Sciatic nerve (tissue), 2 donors: ENCODE measurements around the gene PXMP4. TPM values are rescaled to one million over a fixed set of nuclear protein-coding genes. Genes with fewer than 3 reads are reported as not detected.

ENCODE experiments used
- ATAC-seq: fragments of 200-7000 bp; cut with Tn5 transposase; one replicate; pipeline ENCODE4 v1.9.1; 2020; ENCODE audit warnings: mild to moderate bottlenecking, moderate library complexity
- DNase-seq: peaks from one replicate; pipeline ENCODE4 v3.0.0-alpha.2; 2020; ENCODE audit warnings: low spot score
- intact Hi-C: fragments of 100-400 bp; cut with DNase I; formaldehyde crosslinking; loops from one replicate; pipeline ENCODE4 v1.14.2; 2022
- total RNA-seq: library from RNA; stranded (reverse); fragmentation: NEBNext Ultra II Directional; extraction: Animal tissue kit (Norgen Biotek cat#: 25700); gene quantifications from one replicate; pipeline ENCODE4 v1.2.1, GENCODE V29; 2021
- donor health status: DM: no; HTN: no; CAD: no.
- donor health status: DM: no; HTN: no; CAD: no.

PXMP4 gene
- total RNA-seq, 1 donor from 2014 or later: 9.3 TPM

DNA sequence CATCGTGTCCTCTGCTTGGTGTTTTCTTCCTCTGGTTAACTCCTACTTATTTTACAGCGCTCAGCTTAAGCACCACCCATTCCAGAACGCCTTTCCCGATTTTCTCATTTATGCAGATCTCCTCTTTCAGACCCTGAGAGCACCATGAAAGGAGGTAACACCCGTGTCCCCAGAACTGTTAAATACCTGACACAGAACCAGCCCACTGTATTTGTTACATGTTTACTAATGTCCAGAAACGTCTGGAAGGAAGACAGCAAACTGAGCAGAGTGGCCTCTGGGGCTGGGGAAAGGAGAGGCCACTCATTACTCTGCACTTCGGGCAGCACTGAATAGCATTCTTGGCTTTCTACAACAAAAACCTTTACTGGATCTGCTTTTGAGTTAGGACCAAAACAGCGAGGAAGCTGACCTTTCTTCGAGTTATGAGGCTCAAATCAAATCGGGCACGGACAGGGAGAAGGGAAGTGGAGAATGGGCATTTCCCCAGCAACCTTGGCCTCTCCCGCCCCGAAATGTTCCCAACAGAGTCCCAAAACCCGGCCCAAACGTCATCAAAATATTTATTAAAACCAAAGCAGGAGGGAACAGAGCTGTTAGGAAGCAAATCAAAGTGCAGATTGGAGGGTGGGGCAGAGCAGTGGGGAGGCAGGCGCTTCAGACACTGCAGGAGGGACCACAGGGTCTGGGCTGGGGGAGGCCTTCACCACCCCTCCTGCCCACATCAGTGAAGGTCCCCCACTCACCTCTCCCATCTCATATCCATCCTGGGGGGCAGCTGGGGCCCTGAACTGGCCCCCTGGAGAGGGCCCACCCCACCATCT is 44.8 kb downstream of the PXMP4 start:
- DNase-seq: no peak
- ATAC-seq: peak; percentile 75
- intact Hi-C loops: no loop called here

DNA sequence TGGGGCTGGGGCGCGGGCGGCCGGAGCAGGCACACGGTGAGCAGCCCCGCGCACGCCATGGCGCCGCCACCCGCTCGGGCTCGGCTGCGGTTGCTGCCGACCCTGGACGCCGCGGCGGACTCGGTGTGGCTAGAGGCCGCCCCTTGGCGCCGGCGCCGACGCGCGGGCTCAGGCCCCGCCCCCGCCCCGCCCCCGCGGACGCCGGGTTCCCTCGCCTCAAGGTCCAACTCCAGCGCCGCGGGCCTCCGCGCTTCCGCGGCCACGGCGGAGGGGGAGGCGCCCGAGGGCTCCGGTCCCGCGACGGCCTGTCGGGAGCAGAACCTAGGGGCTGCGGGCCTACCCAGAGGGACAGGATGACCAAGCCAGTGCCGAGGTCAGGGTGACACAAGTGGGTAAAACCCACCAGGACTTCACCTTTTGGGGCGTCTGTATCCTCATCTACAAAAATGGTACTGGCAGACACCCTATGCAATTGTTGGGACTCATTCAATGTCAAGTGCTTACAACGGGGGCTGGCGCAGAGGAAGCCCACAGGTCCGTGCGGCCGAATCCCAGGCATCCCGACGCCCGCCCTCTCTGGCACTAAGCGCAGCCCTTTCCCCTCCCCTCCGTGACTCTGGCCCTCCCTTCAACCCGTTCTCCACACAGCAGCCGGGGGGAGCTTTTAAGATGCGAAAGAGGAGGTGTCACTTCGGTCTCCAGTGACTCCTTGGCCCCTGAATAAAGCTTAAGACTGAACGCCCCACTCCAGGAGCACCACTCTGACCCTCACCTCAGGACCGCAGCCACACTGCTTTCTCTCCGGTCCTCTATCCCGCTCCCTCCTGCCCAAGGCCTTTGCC is 45.6 kb downstream of the PXMP4 start, which contains the start of gene NECAB3:
TSS of gene NECAB3 (minus strand) at position 135 of the 842 bp plus-strand sequence. CDS start at position 59, 76 bp downstream.
- intact Hi-C loops: no loop called here
- ATAC-seq (peak; percentile 76), DNase-seq (peak; percentile 90)

DNA sequence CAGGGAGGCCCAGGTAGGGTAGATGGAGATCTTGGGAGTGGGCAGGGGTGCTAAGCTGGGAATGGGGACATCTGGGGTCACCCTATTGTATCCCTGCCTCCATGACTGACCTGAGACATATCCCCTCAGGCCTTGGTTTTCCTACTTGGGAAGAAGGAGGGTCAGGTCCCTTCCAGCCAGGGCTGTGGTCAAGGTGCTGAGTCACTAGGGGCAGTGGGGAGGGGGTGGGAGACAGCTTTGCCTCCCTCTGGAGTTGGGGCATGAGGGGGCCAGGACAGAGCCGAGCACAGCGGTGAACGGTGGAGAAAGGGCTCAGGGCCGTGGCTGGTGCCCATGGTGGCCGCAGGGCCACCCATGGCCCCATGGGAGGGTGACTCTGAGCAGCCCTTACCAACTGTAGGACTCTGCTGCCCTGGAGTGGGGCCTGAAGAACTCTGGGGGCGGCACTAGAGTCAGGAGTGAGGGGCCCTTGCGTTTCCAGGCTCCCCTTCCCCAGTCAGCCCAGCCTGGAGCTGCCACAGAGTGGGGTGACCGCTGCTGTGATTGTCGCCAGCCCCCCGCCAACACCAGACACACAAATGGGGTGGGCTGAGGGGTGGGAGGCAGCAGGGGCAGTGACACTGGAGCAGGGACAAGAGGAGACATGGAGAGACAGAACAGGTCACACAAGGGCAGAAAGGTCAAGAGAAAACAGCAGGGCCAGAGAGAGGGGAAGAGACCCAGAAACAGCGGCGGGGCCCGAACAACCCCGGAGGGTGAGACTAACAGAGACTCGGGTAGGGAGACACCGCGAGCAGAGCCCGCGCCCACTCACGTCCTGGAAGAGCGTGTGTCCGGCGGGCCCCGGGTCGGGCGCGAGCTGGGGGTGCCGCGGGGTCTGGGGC is 46.5 kb downstream of the PXMP4 start:
- ATAC-seq (no peak), DNase-seq (no peak)
- intact Hi-C loops: no loop called here

DNA sequence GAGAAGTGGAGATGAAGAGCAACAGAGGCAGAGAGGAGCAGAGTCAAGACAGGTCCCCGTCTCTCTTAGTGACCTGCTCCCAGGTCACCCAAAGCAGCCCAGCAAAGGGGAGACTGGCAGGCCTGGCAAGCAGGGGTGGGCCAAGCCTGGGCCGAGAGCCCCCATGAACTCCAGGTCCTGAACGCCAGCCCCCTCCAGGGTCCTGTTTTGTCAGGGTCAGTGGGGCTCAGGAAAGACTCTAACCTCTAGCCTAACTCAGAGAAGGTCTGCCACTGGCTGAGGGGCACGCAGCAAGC is 47.0 kb downstream of the PXMP4 start:
- intact Hi-C loops: no loop called here
- DNase-seq: no peak
- no peak for ATAC-seq

DNA sequence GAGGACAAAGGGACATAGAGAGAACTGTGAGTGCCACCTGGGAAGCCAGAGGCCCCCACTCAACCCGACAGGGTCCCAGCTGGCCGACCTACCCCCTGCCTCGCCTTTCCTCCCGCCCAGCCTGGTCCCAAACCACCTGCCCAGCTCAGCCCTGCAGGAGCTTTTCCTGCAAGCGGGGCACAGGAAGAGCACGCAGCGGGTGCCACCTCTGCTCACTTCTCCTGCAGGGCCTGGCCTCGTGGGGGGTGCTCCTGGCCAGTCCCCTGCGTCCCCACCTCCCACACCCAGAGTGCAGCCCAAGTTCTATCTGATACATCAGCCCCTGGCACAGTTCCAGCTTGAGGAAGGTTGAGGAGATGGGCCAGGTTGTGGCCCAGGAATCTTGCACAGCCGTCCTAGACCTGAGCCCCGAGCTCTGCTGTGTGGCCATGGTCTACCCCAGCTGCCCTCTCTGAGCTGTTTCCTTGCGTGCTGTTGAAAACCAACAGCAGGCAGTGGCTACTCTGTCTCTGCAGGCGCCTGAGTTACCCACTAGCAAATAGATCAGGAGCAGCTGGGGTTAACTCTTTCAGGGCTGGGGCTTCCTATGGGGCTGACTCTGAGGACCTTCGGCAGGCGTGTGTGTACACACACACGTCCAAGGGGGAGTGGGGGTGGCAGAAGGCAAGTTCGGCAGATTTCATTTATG is 47.5 kb downstream of the PXMP4 start:
- DNase-seq: no peak
- intact Hi-C loops: no loop called here
- ATAC-seq: no peak

DNA sequence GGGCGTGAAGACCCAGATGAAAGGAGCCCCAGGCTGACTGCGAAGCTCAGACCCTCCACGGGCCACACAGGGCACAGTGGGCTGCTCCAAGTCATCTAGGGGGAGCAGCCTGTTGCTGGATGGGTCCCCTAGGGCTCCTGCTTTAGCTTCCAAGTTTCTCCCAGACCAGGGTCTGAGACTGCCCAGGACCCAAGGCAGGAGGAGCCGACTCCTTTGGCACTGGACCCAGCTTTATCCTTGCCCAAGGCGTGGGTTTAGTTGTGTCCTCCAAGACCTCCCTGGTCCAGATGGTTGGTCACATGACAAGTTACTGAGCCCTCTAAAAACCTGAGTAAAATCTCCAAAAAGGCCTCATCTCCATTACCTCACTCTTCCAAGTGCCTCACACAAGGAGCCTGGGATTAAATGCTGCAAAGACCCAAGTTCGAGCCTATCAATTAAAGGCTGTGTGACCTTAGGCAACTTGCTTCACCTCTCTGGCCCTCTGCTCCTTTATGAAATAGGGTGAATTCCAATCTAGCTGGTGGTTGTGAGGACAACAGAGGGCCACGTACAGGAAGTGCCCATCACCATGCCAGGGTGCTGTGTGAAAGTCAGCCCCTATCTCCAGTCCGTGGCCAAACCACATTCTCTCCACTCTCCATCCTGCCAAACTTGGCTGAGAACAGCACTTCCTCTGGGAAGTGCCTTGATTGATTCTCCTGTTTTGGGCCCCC is 48.4 kb downstream of the PXMP4 start:
- DNase-seq (no peak), ATAC-seq (no peak)
- intact Hi-C loops: no loop called here

DNA sequence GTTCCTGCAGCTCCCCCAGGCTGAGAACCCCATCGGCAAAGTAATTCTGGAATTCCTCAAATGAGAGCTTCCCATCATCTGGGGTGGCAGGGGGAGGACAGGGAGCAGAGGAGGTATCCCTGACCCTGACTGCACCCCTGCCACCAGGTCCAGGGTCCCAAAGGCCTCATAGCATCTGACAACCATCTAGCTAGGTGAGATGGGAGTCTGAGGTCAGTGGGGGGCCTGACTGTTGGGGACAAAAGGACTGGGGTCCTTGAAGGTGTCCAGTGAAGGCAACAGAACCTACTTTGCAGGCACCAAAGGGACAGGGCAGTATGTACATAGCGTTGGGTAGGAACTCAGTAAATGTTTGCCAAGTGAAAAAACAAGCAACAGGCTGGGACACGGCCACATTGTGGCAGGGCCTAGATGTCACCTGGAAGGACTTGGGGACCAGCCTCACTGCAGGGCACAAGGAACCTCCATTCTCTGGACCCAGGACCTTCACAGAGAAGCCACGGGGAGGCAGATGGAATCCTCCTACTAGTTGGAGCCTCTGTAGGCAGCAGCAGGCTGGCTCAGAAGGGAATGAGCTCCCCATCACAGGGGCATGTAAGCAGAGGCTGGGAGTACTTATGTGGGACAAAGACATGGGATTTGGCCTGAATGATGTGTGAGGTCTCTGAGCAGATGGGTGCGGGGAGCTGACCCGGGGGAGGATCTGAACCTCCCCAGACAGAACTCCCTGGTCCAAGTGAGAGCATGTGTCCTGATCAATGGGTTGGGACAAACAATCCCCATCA is 49.2 kb downstream of the PXMP4 start:
- DNase-seq (no peak), ATAC-seq (no peak)
- intact Hi-C loops: no loop called here

DNA sequence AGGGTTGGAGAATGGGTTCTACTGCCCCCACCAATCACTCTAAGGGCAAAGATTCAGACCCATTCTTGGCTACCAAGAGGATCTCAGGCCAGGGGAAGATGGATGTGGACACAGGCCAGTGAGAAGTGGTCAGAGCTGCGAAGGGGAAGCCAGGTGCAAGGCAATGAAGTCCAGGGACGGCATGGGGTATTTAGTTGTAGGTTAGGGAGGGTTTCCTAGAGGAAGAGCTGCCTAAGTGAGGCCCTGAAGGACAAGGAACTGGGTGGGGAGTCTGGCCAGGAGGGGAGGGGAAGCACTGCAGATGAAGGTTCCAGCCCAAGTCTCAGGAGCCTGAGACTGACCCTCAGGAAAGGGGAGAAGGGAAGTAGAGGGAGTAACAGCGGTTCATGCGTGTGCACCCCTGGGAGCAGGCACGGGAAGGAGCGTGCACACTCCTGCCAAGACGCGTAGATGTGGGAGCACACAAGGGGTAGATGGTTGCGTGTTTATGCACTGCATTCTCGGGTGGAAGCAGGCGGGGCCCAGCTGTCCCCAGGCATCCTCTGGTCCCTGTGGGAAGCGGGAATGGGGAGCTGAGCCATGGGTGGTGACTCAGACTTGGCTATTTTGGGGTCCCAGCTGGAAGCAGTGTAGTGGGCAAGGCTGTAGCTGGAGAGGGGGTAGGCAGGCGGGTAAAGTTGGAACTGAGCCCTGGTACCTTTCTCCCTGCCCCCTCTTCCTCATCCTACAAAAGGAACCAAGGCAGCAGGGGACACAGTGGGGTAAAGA is 50.1 kb downstream of the PXMP4 start:
- DNase-seq (no peak), ATAC-seq (no peak)
- intact Hi-C loops: loop anchor here (10.0 kb wide), 1 partner anchor 215 kb away; no protein-coding TSS in a partner anchor

DNA sequence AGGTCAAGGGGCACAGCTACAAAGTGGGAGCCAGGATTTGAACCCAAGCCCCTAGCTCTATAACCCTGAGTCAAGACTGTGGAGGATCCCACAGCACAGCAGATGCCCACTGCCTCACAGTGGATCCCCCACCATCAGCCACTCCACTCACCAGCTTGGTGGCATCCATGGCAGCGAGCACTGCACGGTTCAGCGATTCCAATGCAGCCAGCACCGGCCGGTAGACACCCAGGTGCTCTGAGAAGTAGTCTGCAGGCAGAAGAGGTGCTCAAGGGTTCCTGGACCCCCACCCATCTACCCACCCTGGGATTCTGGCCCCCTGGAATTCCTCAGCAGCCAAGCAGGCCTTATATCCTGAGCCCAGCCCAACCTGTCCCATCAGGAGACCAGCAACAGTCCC is 50.9 kb downstream of the PXMP4 start:
- intact Hi-C loops: loop anchor here (10.0 kb wide), 1 partner anchor 214 kb away; no protein-coding TSS in a partner anchor
- DNase-seq (no peak), ATAC-seq (no peak)

DNA sequence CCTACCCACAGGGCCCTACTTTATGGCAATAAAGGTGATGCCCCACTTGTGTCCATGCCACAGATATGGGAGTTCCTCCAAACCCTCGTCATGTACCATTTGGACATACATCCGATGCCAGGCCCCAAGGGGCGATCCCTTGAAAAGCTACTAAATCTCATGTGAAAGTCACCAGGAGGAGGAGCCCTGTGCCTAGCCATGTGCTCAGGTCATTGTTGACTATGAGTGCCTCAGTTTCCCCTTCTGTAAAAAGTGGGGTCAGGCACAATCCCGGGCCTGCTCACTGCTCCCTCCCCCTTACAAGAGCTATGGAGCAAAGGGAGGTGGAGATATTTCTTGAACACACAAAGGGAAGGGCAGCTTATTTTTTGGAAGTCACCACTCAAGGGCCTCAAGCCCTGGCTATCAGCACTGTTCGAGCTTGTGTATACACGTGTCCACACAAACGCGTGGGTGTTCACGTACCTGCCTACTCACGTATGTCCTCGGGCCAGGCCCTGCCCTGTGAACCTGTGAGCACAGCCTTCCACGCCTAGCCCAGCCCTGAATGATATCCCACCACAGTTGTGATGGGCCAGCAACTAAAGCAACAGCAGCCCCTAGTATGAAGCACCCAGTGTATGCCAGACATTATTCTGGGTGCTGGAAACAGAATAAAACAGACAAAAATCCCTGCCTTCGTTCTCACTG is 51.5 kb downstream of the PXMP4 start:
- intact Hi-C loops: loop anchor here (10.0 kb wide), 1 partner anchor 214 kb away; no protein-coding TSS in a partner anchor
- DNase-seq (no peak), ATAC-seq (no peak)

DNA sequence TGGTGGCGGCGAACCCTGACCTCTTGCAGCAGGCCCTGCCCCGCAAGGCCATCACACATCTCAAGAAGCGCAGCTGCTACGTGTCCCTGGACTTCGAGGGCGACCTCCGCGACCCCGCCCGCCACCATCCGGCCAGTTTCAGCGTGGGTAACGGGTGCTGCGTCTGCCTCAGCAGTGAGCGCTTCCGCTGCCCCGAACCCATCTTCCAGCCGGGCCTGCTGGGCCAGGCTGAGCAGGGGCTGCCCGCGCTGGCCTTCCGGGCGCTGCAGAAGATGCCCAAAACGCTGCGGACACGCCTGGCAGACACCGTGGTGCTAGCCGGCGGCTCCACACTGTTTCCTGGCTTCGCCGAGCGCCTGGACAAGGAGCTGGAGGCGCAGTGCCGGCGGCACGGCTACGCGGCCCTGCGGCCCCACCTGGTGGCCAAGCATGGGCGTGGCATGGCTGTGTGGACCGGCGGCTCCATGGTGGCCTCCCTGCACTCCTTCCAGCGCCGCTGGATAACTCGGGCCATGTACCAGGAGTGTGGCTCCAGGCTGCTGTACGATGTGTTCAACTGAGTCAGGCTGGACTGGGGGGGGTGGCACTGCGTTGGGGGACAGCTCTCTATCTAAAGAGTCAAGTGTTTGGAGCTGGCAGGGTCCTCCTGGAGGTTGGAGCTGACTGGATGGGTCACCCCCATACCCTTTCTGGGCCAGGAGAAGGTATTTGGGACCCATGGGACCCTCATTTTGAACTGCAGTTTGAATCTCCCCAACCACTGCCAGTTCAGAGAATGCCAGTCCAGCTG is 52.2 kb downstream of the PXMP4 start:
- ATAC-seq (peak; percentile 68), DNase-seq (peak; percentile 89)
- intact Hi-C loops: loop anchor here (10.0 kb wide), 1 partner anchor 213 kb away; no protein-coding TSS in a partner anchor

DNA sequence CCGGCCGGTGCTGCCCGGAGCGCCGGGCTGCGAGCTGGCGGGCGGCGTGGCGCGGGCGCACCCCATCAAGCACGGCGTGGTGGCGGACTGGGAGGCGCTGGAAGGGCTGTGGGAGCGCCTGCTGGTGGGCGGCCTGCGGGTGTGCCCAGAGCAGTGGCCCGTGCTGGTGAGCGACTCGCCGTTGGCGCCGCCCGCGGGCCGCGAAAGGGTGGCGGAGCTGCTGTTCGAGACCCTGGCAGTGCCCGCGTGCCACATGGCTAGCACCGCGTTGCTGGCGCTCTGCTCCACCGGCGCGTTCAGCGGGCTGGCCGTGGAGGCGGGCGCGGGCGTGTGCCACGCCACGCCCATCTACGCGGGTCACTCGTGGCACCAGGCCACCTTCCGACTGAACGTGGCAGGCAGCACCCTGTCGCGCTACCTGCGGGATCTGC is 52.9 kb downstream of the PXMP4 start:
- peak; percentile 2 for ATAC-seq
- intact Hi-C loops: loop anchor here (10.0 kb wide), 1 partner anchor 212 kb away; no protein-coding TSS in a partner anchor
- DNase-seq: no peak

DNA sequence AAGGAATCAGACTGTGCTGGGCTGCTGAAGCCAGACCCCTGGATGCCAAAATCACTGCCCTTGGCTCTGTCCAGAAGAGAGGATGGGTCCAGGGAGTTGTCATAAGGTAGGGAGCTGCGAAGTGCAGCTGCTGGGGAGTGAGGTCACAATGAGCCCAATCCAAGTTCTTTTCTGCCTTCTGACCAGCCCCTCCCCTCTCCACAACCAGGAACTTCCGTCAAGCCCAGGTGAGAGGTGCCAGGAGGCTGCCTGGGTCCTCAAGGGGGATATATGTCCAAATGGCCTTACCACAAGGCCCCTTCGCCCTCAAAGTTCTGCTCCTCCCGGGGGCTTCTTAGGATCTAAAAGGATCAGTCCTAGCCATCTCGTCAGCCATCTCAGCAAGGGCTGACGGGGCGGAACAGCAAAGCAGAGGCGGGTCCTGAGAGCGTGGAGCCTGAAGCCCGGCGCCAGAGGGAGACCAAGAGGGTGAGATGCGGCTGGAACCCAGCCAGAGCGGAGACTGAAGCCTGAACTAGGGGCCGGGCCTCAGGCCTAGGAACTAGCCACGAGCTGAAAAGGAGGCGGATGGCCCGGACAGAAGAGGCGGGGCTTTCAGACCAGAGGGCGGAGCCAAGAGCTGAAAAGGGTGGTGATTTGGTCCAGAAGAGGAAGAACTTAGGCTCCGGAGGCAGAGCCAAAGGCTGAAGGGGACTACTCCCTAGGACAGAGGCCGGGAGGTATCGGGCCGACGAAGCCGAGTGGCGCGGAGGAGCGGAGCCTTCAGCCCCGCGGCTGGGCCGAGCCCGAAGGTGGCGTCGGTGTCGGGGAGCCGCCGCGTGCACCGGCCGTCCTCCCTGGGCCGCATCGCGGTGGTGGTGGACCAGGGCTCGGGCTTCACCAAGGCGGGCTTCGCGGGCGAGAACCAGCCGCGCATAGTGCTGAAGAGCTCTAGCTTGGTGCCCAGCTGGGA is 53.5 kb downstream of the PXMP4 start, which contains the start of gene ACTL10:
TSS of gene ACTL10 (plus strand) at position 651 of the 952 bp plus-strand sequence. CDS start 555 bp downstream, outside the sequence.
- ATAC-seq (peak; percentile 90), DNase-seq (peak; percentile 99)
- intact Hi-C loops: loop anchor here (10.0 kb wide), 1 partner anchor 212 kb away; no protein-coding TSS in a partner anchor

DNA sequence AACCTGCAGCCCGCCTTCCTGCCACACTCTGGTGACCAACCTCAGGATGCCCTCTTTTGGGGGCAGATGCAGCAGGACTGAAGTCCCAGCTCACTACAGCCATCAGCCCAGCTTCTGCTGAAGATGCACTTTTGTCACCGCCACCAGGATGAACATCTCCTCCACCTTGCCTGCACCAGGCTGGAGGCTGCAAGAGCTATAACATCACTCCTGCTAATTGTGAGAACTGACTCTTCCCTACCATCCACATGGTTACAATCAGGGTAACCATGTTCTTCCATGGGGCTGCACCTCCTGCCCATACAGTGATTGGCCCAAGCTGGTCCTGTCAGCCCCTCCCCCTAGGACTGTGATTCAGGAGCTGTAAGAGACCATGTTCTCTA is 55.4 kb downstream of the PXMP4 start:
- DNase-seq (no peak), ATAC-seq (no peak)
- intact Hi-C loops: loop anchor here (10.0 kb wide), 1 partner anchor 210 kb away; no protein-coding TSS in a partner anchor
